PC-3 (cell line): ENCODE results near the gene NBAS. TPM values are rescaled to one million over a fixed set of nuclear protein-coding genes. Genes with fewer than 3 reads are reported as not detected.

Experiments used
- ATAC-seq: fragments of 200-7000 bp; cut with Tn5 transposase; 2 replicates; pipeline ENCODE4 v1.9.1; 2020; ENCODE audit warnings: mild to moderate bottlenecking, moderate library complexity
- BruUV-seq: library from RNA; stranded (reverse); fragments of 400-500 nt; replicated peaks from 2 replicates; lab custom pipeline; 2021; lab: Mats Ljungman, UMichigan
- CTCF ChIA-PET: fragments of 300-600 bp; sonication (Branson Sonifier 250); formaldehyde crosslinking; loops from one replicate; lab custom pipeline; 2022; ENCODE audit warnings: antibody characterized with exemption; lab: Charles Lee
- POLR2A ChIA-PET: fragments of 300-600 bp; sonication (Branson Sonifier 250); formaldehyde crosslinking; loops from one replicate; lab custom pipeline; 2022; ENCODE audit warnings: antibody characterized with exemption; ENCODE audit not compliant: unreplicated experiment; lab: Charles Lee
- DNase-seq: peaks from one replicate; pipeline ENCODE4 v3.0.0-alpha.2; 2015
- H2AFZ ChIP-seq: fragments of 300-600 bp; sonication (generic); 2 replicates; pipeline ENCODE4 v1.6.0; 2016; ENCODE audit warnings: antibody characterized with exemption, low read length
- H3F3A ChIP-seq: fragments of 300-600 bp; sonication (generic); one replicate; pipeline ENCODE4 v1.6.0; 2017; ENCODE audit warnings: antibody characterized with exemption, low read length, control low read depth, mild to moderate bottlenecking; ENCODE audit not compliant: unreplicated experiment
- H3K27ac ChIP-seq: fragments of 300-600 bp; sonication (generic); 2 replicates; pipeline ENCODE4 v1.5.1; 2016; ENCODE audit warnings: mild to moderate bottlenecking, low read length
- H3K27me3 ChIP-seq: fragments of 300-600 bp; sonication (generic); 2 replicates; pipeline ENCODE4 v1.6.1; 2016; ENCODE audit warnings: low read length, mixed read lengths
- H3K36me3 ChIP-seq: fragments of 300-600 bp; sonication (generic); 2 replicates; pipeline ENCODE4 v1.6.1; 2016; ENCODE audit warnings: low read depth, mixed run types, low read length, mixed read lengths
- H3K4me1 ChIP-seq: fragments of 300-600 bp; sonication (generic); 2 replicates; pipeline ENCODE4 v1.5.1; 2016; ENCODE audit warnings: low read length; ENCODE audit not compliant: insufficient read depth
- H3K4me2 ChIP-seq: fragments of 300-600 bp; sonication (generic); 2 replicates; pipeline ENCODE4 v1.6.0; 2016; ENCODE audit warnings: low read length
- H3K4me3 ChIP-seq: fragments of 300-600 bp; sonication (generic); 2 replicates; pipeline ENCODE4 v1.5.1; 2016; ENCODE audit warnings: mild to moderate bottlenecking, low read length, mixed read lengths
- H3K79me2 ChIP-seq: fragments of 300-600 bp; sonication (generic); 2 replicates; pipeline ENCODE4 v1.6.1; 2017; ENCODE audit warnings: low read length, mixed read lengths
- H3K9ac ChIP-seq: fragments of 300-600 bp; sonication (generic); 2 replicates; pipeline ENCODE4 v1.6.0; 2016; ENCODE audit warnings: mild to moderate bottlenecking, low read length
- H3K9me2 ChIP-seq: fragments of 300-600 bp; sonication (generic); replicated peaks from 2 replicates; pipeline ENCODE4 v1.6.1; 2016; ENCODE audit warnings: mixed run types, low read length, mixed read lengths
- H3K9me3 ChIP-seq: fragments of 300-600 bp; sonication (generic); 2 replicates; pipeline ENCODE4 v1.6.1; 2016; ENCODE audit warnings: low read length, mixed read lengths
- H4K20me1 ChIP-seq: fragments of 300-600 bp; sonication (generic); 2 replicates; pipeline ENCODE4 v1.6.1; 2016; ENCODE audit warnings: low read length, mixed read lengths
- CTCF ChIP-seq: fragments of 300-600 bp; sonication (generic); conservative IDR thresholded peaks from 2 replicates; pipeline ENCODE4 v1.5.1; 2017; ENCODE audit warnings: antibody characterized with exemption, low read depth, mild to moderate bottlenecking, low read length
- EZH2 ChIP-seq: fragments of 300-600 bp; sonication (generic); IDR thresholded peaks from one replicate; pipeline ENCODE4 v1.6.1; 2017; ENCODE audit warnings: antibody characterized with exemption, mild to moderate bottlenecking, low read length; ENCODE audit not compliant: unreplicated experiment
- EZH2phosphoT487 ChIP-seq: fragments of 300-600 bp; sonication (generic); IDR thresholded peaks from 2 replicates; pipeline ENCODE4 v1.6.1; 2018; ENCODE audit warnings: mild to moderate bottlenecking, antibody characterized with exemption, low read length, borderline replicate concordance
- intact Hi-C: fragments of 100-400 bp; cut with micrococcal nuclease; formaldehyde crosslinking; loops from 2 replicates; pipeline ENCODE4 v1.9.0; 2023
- total RNA-seq: library from RNA; depleted of rRNA; stranded (reverse); fragments of >200 nt; gene quantifications from 2 replicates; pipeline ENCODE4 v1.2.3, GENCODE V29; 2014

The NBAS gene
- total RNA-seq, 1 experiment from 2014 or later = 37.2 TPM

- no peaks in the 10 kb centered on the region for H3K27me3 ChIP-seq
- peaks cover 5% of the 10 kb centered on the region; the same call in 1 of the 2 replicates for H3K4me1 ChIP-seq
- H3K36me3 ChIP-seq = peaks cover 10% of the 10 kb centered on the region; the same call in 1 of the 2 replicates
- peaks cover 22% of the 10 kb centered on the region for H3K79me2 ChIP-seq
- H2AFZ ChIP-seq = no peak overlapping the region
- H3K27ac ChIP-seq = no peak overlapping the region
- H3K4me2 ChIP-seq = no peak overlapping the region
- DNase-seq = no peak
- intact Hi-C loops = no loop called here
- no peaks in the 10 kb centered on the region for H3K9me3 ChIP-seq
- no peak overlapping the region for H3K4me3 ChIP-seq
- no peaks in the 10 kb centered on the region for H4K20me1 ChIP-seq
- ChIA-PET CTCF (no interaction called here), POLR2A (no interaction called here)
- no peak for ATAC-seq
- no peaks in the 10 kb centered on the region for H3K9me2 ChIP-seq
- TF ChIP-seq EZH2phosphoT487 = no peak
- no peak for TF ChIP-seq EZH2
- TF ChIP-seq CTCF = no peak
- no peak overlapping the region for H3K9ac ChIP-seq
- no peaks in the 10 kb centered on the region for H3F3A ChIP-seq
- BruUV-seq = no TSS peak
Observed at GRCh38 chr2:15553951-15554350, 7.2 kb downstream of the NBAS start.

GRCh38 chr2:15553519-15553918, 7.6 kb downstream of the NBAS start:
- TF ChIP-seq EZH2 (no peak), CTCF (no peak), EZH2phosphoT487 (no peak)
- no TSS peak for BruUV-seq
- H3K79me2 ChIP-seq = peaks cover 18% of the 10 kb centered on the region
- H3K9ac ChIP-seq = no peak overlapping the region
- H3F3A ChIP-seq = no peaks in the 10 kb centered on the region
- no peaks in the 10 kb centered on the region for H3K9me3 ChIP-seq
- CTCF ChIA-PET = no interaction called here
- no peaks in the 10 kb centered on the region for H4K20me1 ChIP-seq
- H3K4me3 ChIP-seq = no peak overlapping the region
- ATAC-seq (no peak), DNase-seq (no peak)
- POLR2A ChIA-PET = no interaction called here
- intact Hi-C loops = no loop called here
- no peak overlapping the region for H3K27ac ChIP-seq
- H2AFZ ChIP-seq = no peak overlapping the region
- H3K4me2 ChIP-seq = no peak overlapping the region
- no peaks in the 10 kb centered on the region for H3K27me3 ChIP-seq
- peaks cover 5% of the 10 kb centered on the region; the same call in 1 of the 2 replicates for H3K4me1 ChIP-seq
- peaks cover 10% of the 10 kb centered on the region; the same call in 1 of the 2 replicates for H3K36me3 ChIP-seq
- H3K9me2 ChIP-seq = no peaks in the 10 kb centered on the region

- no peaks in the 10 kb centered on the region for H3K9me3 ChIP-seq
- no peak for DNase-seq
- POLR2A ChIA-PET = no interaction called here
- TF ChIP-seq EZH2phosphoT487 = no peak
- TF ChIP-seq CTCF = no peak
- no peak for TF ChIP-seq EZH2
- intact Hi-C loops = no loop called here
- H3K4me1 ChIP-seq = no peaks in the 10 kb centered on the region
- H3K9me2 ChIP-seq = no peaks in the 10 kb centered on the region
- H3K4me2 ChIP-seq = no peak overlapping the region
- H3K27ac ChIP-seq = no peak overlapping the region
- no peak overlapping the region for H3K4me3 ChIP-seq
- no peaks in the 10 kb centered on the region for H4K20me1 ChIP-seq
- no peak overlapping the region for H3K9ac ChIP-seq
- peaks cover 6% of the 10 kb centered on the region; the same call in 1 of the 2 replicates for H3K36me3 ChIP-seq
- H3K27me3 ChIP-seq = no peaks in the 10 kb centered on the region
- CTCF ChIA-PET = no interaction called here
- H2AFZ ChIP-seq = no peak overlapping the region
- no peaks in the 10 kb centered on the region for H3K79me2 ChIP-seq
- no peak for ATAC-seq
- no peaks in the 10 kb centered on the region for H3F3A ChIP-seq
- no TSS peak for BruUV-seq
Observed at GRCh38 chr2:15548974-15549373, 12.2 kb downstream of the NBAS start.
